ENCODE measurements around the gene CCDC18.

DNA sequence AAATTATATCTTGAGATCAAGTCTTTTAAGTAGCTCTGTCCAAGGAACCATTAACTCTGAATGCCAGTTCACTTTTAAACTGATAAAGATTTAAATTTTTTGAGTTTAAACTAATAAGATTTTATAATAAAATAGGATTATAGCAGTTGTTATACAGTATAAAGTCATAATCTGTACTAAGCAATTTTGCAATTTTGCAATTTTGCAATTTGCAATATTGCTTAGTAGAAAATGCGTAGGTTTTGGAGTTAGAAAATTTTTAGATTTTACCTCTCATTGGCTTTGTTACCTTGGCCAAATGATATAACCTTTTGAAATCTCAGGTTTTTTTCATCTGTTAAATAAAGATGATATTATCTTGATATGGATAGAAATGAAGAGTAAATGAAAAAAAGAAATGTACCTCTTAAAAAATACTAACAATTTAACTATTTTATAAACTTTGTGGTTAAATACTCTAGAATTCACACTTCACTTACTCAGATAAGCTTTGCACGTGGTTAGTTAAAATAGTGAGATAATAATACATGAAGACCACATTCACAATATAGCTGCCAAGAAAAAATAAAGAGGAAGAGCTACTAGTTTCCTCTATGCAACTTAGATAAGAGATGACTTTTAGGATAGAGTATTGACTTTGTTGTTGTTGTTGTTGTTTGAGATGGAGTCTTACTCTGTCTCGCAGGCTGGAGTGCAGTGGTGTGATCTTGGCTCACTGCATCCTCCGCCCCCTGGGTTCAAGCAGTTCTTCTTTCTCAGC is 13.9 kb downstream of the CCDC18 start:
- TF ChIP-seq, protein P1, sequence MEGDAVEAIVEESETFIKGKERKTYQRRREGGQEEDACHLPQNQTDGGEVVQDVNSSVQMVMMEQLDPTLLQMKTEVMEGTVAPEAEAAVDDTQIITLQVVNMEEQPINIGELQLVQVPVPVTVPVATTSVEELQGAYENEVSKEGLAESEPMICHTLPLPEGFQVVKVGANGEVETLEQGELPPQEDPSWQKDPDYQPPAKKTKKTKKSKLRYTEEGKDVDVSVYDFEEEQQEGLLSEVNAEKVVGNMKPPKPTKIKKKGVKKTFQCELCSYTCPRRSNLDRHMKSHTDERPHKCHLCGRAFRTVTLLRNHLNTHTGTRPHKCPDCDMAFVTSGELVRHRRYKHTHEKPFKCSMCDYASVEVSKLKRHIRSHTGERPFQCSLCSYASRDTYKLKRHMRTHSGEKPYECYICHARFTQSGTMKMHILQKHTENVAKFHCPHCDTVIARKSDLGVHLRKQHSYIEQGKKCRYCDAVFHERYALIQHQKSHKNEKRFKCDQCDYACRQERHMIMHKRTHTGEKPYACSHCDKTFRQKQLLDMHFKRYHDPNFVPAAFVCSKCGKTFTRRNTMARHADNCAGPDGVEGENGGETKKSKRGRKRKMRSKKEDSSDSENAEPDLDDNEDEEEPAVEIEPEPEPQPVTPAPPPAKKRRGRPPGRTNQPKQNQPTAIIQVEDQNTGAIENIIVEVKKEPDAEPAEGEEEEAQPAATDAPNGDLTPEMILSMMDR (conservative IDR thresholded peaks at IDR 0.05; ENCODE audit: low read depth, low read length): no peak
- TF ChIP-seq EZH2phosphoT487 (IDR thresholded peaks at IDR 0.05; ENCODE audit: borderline replicate concordance, low read length): no peak
- TF ChIP-seq EZH2 (IDR thresholded peaks at IDR 0.05; ENCODE audit: low read length, unreplicated experiment): no peak
